ENCODE measurements around the gene ZBTB18. TPM values are rescaled to one million over a fixed set of nuclear protein-coding genes. Genes with fewer than 3 reads are reported as not detected.

The ZBTB18 gene
- polyA plus RNA-seq, 2 of the 4 experiments (the other 2 are of a cell fraction): 9.7 to 9.9 TPM

DNA sequence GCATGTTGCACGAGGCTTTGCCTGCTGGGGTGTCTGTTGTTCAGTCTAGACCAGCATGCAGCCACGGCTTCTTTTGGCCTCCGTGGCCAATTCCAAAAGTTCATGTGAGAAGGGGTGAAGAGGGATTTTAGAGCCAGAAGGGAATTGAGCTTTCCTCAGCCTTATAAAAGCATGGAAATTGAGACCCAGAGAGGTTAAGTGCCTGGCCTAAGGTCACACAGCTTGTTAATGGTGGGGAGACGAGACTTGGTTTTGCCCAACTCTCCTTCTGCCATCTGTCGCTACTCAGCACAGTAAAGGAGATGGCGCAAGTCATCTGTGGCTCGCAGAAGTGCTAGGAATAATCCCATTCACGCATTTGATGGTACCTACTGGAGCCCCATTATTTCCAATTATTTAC, 25.7 kb downstream of the ZBTB18 start:
- ChIA-PET POLR2A (interaction anchor here (1.4 kb wide), 1 partner anchor 29 kb away, joined by 4 read pairs; no protein-coding TSS in a partner anchor), CTCF (interaction anchor here (0.9 to 1.5 kb wide), 2 partner anchors 14 to 195 kb away, joined by 3 to 4 read pairs; no protein-coding TSS in a partner anchor)
- Histone ChIP-seq H3K4me3 (no peak overlapping the region), H3K27ac (no peak overlapping the region), H3K4me1 (no peaks in the 10 kb centered on the region), H3K9me3 (no peaks in the 10 kb centered on the region), H3K4me2 (no peak overlapping the region)
- DNase-seq (ENCODE audit: low read depth in 1 of 2, low spot score in 1 of 2) (no peak), ATAC-seq (no peak), FAIRE-seq (no peak)
- TF ChIP-seq ESRRA (IDR thresholded peaks at IDR 0.05; ENCODE audit: borderline replicate concordance, low read length): no peak
- no peak for TF ChIP-seq GATA3 (IDR thresholded peaks at IDR 0.05; ENCODE audit: borderline replicate concordance)
- TF ChIP-seq ZSCAN20 (CRISPR knock-in tag; IDR thresholded peaks at IDR 0.05): no peak
- no peak for TF ChIP-seq RNF2 (IDR thresholded peaks at IDR 0.05; ENCODE audit: borderline replicate concordance, low read depth)
- 85% methylated on average over 8 of the region's 8 CpGs for WGBS (ENCODE audit: missing lambda C conversion rate)

DNA sequence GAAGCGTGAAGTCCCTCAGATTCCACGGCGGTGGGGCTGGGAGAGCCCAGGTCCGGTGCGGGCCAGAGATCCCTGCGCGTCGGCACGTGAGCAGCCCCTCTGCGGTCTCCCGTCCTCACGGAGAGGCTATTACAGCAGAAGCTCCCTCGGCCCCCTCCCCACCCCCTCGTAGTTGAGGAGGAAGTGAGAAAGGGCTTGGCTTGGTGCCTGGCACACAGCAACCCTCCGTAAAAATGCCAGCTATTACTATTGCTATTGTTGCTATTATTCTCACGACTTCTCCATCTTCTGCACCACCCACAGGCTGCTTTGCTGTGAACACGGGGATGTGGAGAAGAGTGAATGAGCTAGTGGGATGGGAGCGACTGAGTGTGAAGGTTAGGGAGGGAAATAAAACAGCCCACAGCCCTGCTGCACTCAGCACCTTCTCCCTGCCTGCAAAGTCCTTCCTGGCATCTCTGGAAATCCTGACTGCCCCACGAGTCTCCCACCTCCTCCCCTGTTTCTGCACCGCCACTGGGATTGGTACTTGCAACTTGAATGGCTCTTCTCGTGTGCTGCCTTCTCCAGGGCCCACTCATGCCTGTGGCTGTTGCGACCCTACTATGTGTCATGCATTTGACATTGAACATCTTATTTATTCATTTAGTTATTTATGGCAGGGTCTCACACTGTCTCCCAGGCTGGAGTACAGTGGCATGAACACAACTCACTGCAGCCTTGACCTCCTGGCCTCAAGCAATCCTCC, 26.6 kb downstream of the ZBTB18 start:
- Histone ChIP-seq H3K4me1 (no peaks in the 10 kb centered on the region), H3K9me3 (no peaks in the 10 kb centered on the region), H3K4me2 (no peak overlapping the region), H3K4me3 (no peak overlapping the region), H3K27ac (no peak overlapping the region)
- DNase-seq (ENCODE audit: low read depth in 1 of 2, low spot score in 1 of 2) (no peak), ATAC-seq (no peak), FAIRE-seq (no peak)
- ChIA-PET POLR2A (interaction anchor here (1.4 kb wide), 1 partner anchor 30 kb away, joined by 4 read pairs; no protein-coding TSS in a partner anchor), CTCF (interaction anchor here (0.9 to 1.5 kb wide), 4 partner anchors 11 to 194 kb away, joined by 3 to 4 read pairs (median 4); no protein-coding TSS in a partner anchor)
- no peak for TF ChIP-seq MYC (IDR thresholded peaks at IDR 0.05; ENCODE audit: borderline replicate concordance, low read length)
- TF ChIP-seq, protein P1, sequence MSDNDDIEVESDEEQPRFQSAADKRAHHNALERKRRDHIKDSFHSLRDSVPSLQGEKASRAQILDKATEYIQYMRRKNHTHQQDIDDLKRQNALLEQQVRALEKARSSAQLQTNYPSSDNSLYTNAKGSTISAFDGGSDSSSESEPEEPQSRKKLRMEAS (IDR thresholded peaks at IDR 0.05): no peak
- no peak for TF ChIP-seq JUNB (IDR thresholded peaks at IDR 0.05)
- TF ChIP-seq HOXA7 (CRISPR knock-in tag; IDR thresholded peaks at IDR 0.05): no peak
- TF ChIP-seq ZFP36 (IDR thresholded peaks at IDR 0.05; ENCODE audit: borderline replicate concordance, partially characterized antibody): no peak
- no peak for TF ChIP-seq NFE2L2 (conservative IDR thresholded peaks at IDR 0.05; ENCODE audit: low read length)
- TF ChIP-seq EHMT2 (IDR thresholded peaks at IDR 0.05; ENCODE audit: low read depth): no peak
- no peak for TF ChIP-seq MAZ (IDR thresholded peaks at IDR 0.05; ENCODE audit: borderline replicate concordance, low read depth, low read length)
- TF ChIP-seq, protein P2, sequence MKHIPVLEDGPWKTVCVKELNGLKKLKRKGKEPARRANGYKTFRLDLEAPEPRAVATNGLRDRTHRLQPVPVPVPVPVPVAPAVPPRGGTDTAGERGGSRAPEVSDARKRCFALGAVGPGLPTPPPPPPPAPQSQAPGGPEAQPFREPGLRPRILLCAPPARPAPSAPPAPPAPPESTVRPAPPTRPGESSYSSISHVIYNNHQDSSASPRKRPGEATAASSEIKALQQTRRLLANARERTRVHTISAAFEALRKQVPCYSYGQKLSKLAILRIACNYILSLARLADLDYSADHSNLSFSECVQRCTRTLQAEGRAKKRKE (CRISPR knock-in tag; IDR thresholded peaks at IDR 0.05; ENCODE audit: low read depth): no peak
- TF ChIP-seq, protein P3, sequence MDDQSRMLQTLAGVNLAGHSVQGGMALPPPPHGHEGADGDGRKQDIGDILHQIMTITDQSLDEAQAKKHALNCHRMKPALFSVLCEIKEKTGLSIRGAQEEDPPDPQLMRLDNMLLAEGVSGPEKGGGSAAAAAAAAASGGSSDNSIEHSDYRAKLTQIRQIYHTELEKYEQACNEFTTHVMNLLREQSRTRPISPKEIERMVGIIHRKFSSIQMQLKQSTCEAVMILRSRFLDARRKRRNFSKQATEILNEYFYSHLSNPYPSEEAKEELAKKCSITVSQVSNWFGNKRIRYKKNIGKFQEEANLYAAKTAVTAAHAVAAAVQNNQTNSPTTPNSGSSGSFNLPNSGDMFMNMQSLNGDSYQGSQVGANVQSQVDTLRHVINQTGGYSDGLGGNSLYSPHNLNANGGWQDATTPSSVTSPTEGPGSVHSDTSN (IDR thresholded peaks at IDR 0.05): no peak
- TF ChIP-seq ZNF302 (CRISPR knock-in tag; IDR thresholded peaks at IDR 0.05): no peak
- no peak for TF ChIP-seq CBX2 (IDR thresholded peaks at IDR 0.05; ENCODE audit: borderline replicate concordance, low read depth)
- TF ChIP-seq KDM1A (IDR thresholded peaks at IDR 0.05; ENCODE audit: low read depth): no peak
- no peak for TF ChIP-seq SREBF2 (IDR thresholded peaks at IDR 0.05)
- no peak for TF ChIP-seq RAD21 (conservative IDR thresholded peaks at IDR 0.05 in 1 of 2, IDR thresholded peaks at IDR 0.05 in 1 of 2)
- TF ChIP-seq, protein P4, sequence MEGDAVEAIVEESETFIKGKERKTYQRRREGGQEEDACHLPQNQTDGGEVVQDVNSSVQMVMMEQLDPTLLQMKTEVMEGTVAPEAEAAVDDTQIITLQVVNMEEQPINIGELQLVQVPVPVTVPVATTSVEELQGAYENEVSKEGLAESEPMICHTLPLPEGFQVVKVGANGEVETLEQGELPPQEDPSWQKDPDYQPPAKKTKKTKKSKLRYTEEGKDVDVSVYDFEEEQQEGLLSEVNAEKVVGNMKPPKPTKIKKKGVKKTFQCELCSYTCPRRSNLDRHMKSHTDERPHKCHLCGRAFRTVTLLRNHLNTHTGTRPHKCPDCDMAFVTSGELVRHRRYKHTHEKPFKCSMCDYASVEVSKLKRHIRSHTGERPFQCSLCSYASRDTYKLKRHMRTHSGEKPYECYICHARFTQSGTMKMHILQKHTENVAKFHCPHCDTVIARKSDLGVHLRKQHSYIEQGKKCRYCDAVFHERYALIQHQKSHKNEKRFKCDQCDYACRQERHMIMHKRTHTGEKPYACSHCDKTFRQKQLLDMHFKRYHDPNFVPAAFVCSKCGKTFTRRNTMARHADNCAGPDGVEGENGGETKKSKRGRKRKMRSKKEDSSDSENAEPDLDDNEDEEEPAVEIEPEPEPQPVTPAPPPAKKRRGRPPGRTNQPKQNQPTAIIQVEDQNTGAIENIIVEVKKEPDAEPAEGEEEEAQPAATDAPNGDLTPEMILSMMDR (IDR thresholded peaks at IDR 0.05): no peak
- TF ChIP-seq NR3C1 (IDR thresholded peaks at IDR 0.05): no peak
- TF ChIP-seq POLR2A (IDR thresholded peaks at IDR 0.05; ENCODE audit: low read length): no peak
- 79% methylated on average over 22 of the region's 22 CpGs for WGBS (ENCODE audit: missing lambda C conversion rate)
